K562 (cell line): ENCODE data around the gene GPC2. TPM values are rescaled to one million over a fixed set of nuclear protein-coding genes. Genes with fewer than 3 reads are reported as not detected.

Experiments
- GATAD2B ChIP-seq: fragments of 450-650 bp; IDR thresholded peaks from 2 replicates; pipeline ENCODE4 v1.6.1; 2017; ENCODE audit warnings: mild to moderate bottlenecking, borderline replicate concordance
- HCFC1 ChIP-seq: IDR thresholded peaks from 2 replicates; pipeline ENCODE4 v1.6.1; 2012; ENCODE audit warnings: low read depth, low read length, improper control_type of control experiment
- HDGF ChIP-seq: fragments of 450-650 bp; IDR thresholded peaks from 2 replicates; pipeline ENCODE4 v1.6.1; 2016
- KDM2B ChIP-seq: fragments of 250-450 bp; sonication (Bioruptor Pico); IDR thresholded peaks from 2 replicates; pipeline ENCODE4 v1.8.0; 2021; ENCODE audit warnings: mild to moderate bottlenecking, moderate library complexity
- MTF1 ChIP-seq: fragments of 250-450 bp; sonication (Bioruptor Pico); IDR thresholded peaks from 2 replicates; pipeline ENCODE4 v1.9.0; 2021; ENCODE audit warnings: moderate library complexity, mild to moderate bottlenecking, inconsistent platforms, borderline replicate concordance
- PHTF2 ChIP-seq: fragments of 250-450 bp; sonication (Bioruptor Pico); IDR thresholded peaks from 2 replicates; pipeline ENCODE4 v1.5.0; 2021; ENCODE audit warnings: mild to moderate bottlenecking
- SREBF2 ChIP-seq: sonication (generic); formaldehyde crosslinking; IDR thresholded peaks from 2 replicates; pipeline ENCODE4 v1.4.0; 2020; ENCODE audit warnings: mild to moderate bottlenecking, missing genetic modification reagents
- ZC3H11A ChIP-seq: IDR thresholded peaks from 2 replicates; pipeline ENCODE4 v1.6.1; 2012; ENCODE audit warnings: low read depth, low read length, improper control_type of control experiment
- ZC3H4 ChIP-seq: sonication (generic); formaldehyde crosslinking; IDR thresholded peaks from 2 replicates; pipeline ENCODE4 v1.9.0; 2021; ENCODE audit warnings: missing genetic modification reagents, borderline replicate concordance
- ZNF354B ChIP-seq: fragments of 250-450 bp; sonication (Bioruptor Pico); IDR thresholded peaks from 2 replicates; pipeline ENCODE4 v1.4.0; 2020
- ZNF551 ChIP-seq: fragments of 250-450 bp; sonication (Bioruptor Pico); IDR thresholded peaks from 2 replicates; pipeline ENCODE4 v1.5.0; 2021; ENCODE audit warnings: mild to moderate bottlenecking, moderate library complexity
- polyA plus RNA-seq, 8 experiments: library from polyadenylated mRNA; depleted of rRNA in 4 of 8; stranded (reverse) in 5 of 8; unstranded in 3 of 8; fragments of >200 nt; fragmentation: Nextera tagmentation in 2 of 8; fragmentation: Illumina TruSeq in 1 of 8; extraction: Ambion mirVana in 2 of 8; extraction: Trizol in 1 of 8; gene quantifications; 2 replicates each; pipeline versions ENCODE4 v1.2.1 to v1.2.3, GENCODE V29; 2011 to 2014; ENCODE audit warnings: inconsistent platforms in 1 of 8, missing spikeins in 1 of 8
- total RNA-seq, 7 experiments: library from RNA; depleted of rRNA in 6 of 7; stranded (reverse); fragments of >200 nt in 6 of 7; fragmentation: Illumina TruSeq in 2 of 7; extraction: Trizol in 2 of 7; gene quantifications; 2 replicates each; pipeline versions ENCODE4 v1.2.1 to v1.2.3, GENCODE V29; 2011 to 2021; ENCODE audit warnings: low replicate concordance in 1 of 7
- TF ChIP-seq, protein P1 (sequence below): sonication (generic); formaldehyde crosslinking; IDR thresholded peaks from 2 replicates; pipeline ENCODE4 v1.8.0; 2022; ENCODE audit warnings: missing genetic modification reagents, mild to moderate bottlenecking, borderline replicate concordance
- TF ChIP-seq, protein P2 (sequence below): sonication (generic); formaldehyde crosslinking; IDR thresholded peaks from 2 replicates; pipeline ENCODE4 v1.8.0; 2023; ENCODE audit warnings: mild to moderate bottlenecking, missing genetic modification reagents
- TF ChIP-seq, protein P3 (sequence below): fragments of 450-650 bp; IDR thresholded peaks from 2 replicates; pipeline ENCODE4 v1.6.1; 2018; ENCODE audit warnings: mild to moderate bottlenecking, low read depth; ENCODE audit not compliant: partially characterized antibody
- TF ChIP-seq, protein P4 (sequence below): sonication (generic); formaldehyde crosslinking; IDR thresholded peaks from 2 replicates; pipeline ENCODE4 v1.8.0; 2023; ENCODE audit warnings: missing genetic modification reagents, mild to moderate bottlenecking, borderline replicate concordance

The GPC2 gene
- total and polyA plus RNA-seq, 9 of the 15 experiments (the other 6 are each of a cell fraction or from before 2014, with no cell fraction given), result 0.06 to 7.7 (median 1.4) TPM; not detected in 1

DNA sequence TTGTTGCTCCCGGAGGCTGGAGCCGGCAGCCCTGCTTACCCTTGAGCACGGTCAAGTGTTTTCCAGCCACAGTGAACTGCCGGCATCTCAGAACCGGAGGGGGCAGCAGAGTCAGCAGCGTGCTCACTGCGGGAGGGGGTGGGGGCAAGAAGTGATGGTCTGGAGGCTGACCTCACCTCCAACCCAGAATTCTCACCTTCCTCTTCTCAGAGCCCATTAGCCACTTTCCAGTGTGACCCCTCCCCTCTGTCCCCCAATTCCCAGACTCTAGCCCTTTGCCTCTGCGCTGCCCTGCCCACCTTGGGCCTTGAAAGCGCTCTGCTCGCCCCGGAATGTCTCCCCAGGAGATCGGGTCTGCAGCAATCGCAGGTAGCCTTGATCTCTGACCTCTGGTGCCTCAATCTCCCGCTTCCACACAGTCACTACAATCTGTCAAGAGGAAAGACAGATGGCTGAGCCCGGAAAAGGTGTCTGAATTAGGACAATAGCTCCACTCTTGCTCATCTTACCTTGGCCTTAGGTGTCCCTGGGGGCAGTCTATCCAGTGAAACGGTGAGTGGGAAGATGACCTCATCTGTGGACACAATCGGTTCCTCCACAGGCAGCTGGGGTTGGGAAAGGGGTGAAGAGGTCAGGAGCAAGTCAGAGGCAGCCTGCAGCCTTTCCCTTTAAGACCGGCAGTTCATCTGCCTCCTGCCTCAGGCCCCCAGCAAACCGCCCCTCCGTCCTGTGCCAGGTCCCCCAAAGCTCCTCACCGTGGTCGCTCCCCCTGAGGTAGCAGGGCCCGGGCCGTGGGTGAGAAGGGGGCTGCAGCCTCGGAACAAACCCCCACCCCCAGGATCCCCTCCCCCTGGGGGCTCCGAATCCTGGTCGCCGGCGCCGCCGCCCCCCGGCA lies 19.6 kb downstream of the GPC2 start (continued):
- peak; percentile 6; the same call in 1 of the 2 replicates for TF ChIP-seq ZC3H4 (CRISPR knock-in tag)
- TF ChIP-seq SREBF2, result no peak
- TF ChIP-seq, protein P1, sequence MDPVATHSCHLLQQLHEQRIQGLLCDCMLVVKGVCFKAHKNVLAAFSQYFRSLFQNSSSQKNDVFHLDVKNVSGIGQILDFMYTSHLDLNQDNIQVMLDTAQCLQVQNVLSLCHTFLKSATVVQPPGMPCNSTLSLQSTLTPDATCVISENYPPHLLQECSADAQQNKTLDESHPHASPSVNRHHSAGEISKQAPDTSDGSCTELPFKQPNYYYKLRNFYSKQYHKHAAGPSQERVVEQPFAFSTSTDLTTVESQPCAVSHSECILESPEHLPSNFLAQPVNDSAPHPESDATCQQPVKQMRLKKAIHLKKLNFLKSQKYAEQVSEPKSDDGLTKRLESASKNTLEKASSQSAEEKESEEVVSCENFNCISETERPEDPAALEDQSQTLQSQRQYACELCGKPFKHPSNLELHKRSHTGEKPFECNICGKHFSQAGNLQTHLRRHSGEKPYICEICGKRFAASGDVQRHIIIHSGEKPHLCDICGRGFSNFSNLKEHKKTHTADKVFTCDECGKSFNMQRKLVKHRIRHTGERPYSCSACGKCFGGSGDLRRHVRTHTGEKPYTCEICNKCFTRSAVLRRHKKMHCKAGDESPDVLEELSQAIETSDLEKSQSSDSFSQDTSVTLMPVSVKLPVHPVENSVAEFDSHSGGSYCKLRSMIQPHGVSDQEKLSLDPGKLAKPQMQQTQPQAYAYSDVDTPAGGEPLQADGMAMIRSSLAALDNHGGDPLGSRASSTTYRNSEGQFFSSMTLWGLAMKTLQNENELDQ (CRISPR knock-in tag), result no peak
- no peak for TF ChIP-seq PHTF2 (CRISPR knock-in tag)
- TF ChIP-seq HDGF, result peak; percentile 78; the same call in 1 of the 2 replicates
- TF ChIP-seq GATAD2B, result no peak
- no peak for TF ChIP-seq ZNF551 (CRISPR knock-in tag)
- no peak for TF ChIP-seq KDM2B
- TF ChIP-seq ZNF354B (CRISPR knock-in tag), result no peak
- TF ChIP-seq HCFC1, result peak; percentile 37; the same call in 1 of the 2 replicates
- TF ChIP-seq MTF1 (CRISPR knock-in tag), result no peak
- TF ChIP-seq, protein P2, sequence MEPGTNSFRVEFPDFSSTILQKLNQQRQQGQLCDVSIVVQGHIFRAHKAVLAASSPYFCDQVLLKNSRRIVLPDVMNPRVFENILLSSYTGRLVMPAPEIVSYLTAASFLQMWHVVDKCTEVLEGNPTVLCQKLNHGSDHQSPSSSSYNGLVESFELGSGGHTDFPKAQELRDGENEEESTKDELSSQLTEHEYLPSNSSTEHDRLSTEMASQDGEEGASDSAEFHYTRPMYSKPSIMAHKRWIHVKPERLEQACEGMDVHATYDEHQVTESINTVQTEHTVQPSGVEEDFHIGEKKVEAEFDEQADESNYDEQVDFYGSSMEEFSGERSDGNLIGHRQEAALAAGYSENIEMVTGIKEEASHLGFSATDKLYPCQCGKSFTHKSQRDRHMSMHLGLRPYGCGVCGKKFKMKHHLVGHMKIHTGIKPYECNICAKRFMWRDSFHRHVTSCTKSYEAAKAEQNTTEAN, result 0 out of 2 replicates have a peak, but pooled peaks have one; percentile 46
- no peak for TF ChIP-seq ZC3H11A
- TF ChIP-seq, protein P3, sequence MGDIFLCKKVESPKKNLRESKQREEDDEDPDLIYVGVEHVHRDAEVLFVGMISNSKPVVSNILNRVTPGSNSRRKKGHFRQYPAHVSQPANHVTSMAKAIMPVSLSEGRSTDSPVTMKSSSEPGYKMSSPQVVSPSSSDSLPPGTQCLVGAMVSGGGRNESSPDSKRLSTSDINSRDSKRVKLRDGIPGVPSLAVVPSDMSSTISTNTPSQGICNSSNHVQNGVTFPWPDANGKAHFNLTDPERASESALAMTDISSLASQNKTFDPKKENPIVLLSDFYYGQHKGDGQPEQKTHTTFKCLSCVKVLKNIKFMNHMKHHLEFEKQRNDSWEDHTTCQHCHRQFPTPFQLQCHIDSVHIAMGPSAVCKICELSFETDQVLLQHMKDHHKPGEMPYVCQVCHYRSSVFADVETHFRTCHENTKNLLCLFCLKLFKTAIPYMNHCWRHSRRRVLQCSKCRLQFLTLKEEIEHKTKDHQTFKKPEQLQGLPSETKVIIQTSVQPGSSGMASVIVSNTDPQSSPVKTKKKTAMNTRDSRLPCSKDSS, result no peak
- TF ChIP-seq, protein P4, sequence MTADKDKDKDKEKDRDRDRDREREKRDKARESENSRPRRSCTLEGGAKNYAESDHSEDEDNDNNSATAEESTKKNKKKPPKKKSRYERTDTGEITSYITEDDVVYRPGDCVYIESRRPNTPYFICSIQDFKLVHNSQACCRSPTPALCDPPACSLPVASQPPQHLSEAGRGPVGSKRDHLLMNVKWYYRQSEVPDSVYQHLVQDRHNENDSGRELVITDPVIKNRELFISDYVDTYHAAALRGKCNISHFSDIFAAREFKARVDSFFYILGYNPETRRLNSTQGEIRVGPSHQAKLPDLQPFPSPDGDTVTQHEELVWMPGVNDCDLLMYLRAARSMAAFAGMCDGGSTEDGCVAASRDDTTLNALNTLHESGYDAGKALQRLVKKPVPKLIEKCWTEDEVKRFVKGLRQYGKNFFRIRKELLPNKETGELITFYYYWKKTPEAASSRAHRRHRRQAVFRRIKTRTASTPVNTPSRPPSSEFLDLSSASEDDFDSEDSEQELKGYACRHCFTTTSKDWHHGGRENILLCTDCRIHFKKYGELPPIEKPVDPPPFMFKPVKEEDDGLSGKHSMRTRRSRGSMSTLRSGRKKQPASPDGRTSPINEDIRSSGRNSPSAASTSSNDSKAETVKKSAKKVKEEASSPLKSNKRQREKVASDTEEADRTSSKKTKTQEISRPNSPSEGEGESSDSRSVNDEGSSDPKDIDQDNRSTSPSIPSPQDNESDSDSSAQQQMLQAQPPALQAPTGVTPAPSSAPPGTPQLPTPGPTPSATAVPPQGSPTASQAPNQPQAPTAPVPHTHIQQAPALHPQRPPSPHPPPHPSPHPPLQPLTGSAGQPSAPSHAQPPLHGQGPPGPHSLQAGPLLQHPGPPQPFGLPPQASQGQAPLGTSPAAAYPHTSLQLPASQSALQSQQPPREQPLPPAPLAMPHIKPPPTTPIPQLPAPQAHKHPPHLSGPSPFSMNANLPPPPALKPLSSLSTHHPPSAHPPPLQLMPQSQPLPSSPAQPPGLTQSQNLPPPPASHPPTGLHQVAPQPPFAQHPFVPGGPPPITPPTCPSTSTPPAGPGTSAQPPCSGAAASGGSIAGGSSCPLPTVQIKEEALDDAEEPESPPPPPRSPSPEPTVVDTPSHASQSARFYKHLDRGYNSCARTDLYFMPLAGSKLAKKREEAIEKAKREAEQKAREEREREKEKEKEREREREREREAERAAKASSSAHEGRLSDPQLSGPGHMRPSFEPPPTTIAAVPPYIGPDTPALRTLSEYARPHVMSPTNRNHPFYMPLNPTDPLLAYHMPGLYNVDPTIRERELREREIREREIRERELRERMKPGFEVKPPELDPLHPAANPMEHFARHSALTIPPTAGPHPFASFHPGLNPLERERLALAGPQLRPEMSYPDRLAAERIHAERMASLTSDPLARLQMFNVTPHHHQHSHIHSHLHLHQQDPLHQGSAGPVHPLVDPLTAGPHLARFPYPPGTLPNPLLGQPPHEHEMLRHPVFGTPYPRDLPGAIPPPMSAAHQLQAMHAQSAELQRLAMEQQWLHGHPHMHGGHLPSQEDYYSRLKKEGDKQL, result no peak
